NCI-H2196 treated with DMSO at 0.1 percent for 48 hours (cell line): Measurements from ENCODE around the gene OSBPL2.

Source experiments
- DNase-seq: peaks from one replicate; lab custom pipeline; 2025; ENCODE audit not compliant: unreplicated experiment; lab: John Stamatoyannopoulos, UW

OSBPL2 gene

DNA sequence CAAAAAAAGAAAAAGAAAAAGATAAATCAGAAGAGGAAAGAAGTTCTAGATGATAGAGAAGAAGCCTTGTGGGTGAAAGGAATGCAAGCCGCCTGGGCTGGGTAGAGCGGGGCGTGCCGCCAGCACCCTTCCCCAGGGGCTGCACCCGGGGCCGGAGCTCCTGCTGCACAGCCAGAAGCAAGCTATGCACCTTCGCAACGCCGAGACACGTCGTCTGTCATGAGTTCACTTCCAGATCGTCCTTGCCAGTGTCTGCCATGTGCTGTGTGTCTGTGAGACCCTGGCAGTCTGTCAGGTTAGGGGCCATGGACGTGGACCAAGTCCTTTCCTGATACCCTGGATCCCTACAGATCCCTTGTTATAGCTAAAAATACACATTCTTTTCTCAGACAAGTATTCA is 38.9 kb downstream of the OSBPL2 start:
- no peak for DNase-seq

DNA sequence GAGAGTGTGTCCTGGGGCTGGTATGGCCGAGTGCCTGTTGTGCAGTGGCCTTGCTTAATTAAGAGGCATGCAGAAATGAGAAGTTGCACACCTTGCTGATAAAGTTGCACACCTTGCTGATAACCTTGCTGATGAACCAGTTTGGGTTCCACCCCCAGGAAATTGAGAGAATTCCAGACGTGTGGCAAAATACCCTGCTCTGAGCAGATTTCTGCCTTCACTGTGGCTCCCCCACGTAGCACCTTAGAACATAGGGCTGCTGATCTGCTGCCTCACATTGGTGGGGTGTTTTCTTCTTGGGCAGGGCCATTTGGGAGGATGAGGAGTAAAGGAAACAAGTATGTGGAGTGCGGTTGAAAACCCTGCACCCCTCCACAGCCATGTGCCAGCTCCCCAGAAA is 42.0 kb downstream of the OSBPL2 start:
- DNase-seq: no peak

DNA sequence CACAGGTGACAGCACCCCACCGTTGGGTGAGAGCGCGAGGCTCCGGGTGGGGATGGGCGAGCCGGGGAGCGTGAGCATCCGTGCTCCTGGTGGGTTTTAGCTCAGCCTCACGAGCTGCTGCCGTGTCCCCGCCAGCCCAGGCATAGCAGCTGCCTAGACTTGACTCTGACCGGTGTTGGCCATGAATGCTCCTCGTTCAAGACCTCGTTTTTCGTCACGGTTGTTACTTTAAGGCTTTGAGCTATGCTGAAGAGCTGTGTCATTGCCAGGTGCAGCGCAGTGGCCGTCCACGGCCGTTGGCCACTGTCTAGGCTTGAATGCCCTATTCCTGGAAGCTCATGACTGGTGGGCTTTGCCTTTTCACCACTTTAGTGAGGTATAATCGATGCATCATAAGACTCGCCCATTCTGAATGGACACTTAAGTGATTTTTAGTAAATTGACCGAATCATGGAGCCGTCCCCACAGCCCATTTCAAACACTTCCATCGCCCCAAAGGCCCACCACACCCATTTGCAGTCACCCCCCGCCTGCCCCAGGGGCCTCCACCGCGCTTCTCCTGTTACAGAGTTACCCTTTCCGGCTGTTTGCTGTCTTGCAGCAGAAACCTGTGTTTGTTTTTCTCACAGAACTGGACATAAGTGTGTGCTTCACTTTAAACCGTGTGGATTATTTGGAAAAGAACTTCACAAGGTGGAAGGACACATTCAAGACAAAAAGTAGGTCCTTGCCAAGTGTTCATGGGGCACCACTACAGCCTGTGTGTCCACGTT is 43.0 kb downstream of the OSBPL2 start:
- no peak for DNase-seq

DNA sequence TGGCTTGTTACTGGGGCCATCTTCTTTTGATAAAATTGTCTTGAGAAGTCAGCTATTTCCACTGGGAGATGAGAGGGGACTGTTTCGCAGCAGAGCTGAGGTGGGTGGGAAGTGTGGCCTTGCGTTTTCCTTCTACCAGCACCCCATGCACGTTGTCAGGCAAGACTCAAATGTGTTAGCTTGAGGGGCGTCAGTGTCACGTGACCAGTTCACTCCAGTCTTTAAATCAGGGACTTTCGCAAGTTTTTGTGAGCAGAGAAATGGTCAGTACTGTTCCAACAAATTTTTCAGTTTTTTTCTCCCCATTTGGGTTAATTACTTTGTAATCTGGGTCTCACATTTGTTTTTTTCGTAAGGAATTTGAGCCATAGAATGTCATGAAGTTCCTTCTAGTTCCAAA is 43.8 kb downstream of the OSBPL2 start:
- DNase-seq: no peak

DNA sequence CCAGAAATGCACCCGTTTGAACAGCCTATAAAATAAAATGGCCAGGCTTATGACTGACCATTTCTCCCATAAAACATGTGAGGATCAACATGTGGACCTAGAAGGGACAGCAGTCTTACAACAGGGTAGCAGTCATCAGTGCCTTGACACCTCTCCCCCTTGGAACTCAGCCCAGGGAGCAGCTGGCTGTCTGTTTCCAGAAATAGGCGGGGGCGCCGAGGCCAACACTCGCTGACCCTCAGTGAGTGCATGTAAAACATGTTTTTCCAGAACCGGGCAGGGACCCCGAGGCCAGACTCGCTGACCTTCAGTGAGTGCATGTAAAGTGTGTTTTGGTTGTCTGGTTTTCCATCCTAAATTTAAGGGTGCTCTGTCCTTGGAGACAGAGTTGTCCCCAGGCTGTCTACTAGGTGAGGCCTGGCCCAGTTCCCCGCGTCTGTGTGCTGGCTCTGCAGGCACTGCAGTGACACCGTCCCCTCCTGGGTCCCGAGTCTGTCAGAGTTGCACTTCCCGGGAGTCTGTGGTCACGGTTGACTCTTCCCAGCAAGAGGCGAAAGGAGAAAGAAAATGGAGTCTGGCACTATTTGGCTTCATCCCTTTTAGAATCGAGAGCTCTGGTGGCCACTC is 44.7 kb downstream of the OSBPL2 start:
- no peak for DNase-seq

DNA sequence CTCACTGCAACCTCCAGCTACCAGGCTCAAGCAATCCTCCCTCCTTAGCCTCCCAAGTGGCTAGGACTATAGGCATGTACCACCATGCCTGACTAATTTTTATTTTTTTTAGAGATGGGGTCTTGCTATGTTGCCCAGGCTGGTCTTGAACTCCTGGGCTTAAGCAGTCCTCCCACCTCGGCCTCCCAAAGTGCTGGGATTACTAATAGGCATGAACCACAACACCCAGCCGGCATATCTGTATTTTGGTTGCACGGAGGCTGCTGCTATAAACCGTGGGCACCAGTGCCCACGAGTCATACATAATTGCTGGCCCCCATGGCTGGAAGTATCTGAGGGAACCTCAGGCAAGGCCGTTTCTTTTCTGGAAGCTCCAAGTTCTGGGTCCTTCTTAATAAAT is 46.1 kb downstream of the OSBPL2 start:
- no peak for DNase-seq

DNA sequence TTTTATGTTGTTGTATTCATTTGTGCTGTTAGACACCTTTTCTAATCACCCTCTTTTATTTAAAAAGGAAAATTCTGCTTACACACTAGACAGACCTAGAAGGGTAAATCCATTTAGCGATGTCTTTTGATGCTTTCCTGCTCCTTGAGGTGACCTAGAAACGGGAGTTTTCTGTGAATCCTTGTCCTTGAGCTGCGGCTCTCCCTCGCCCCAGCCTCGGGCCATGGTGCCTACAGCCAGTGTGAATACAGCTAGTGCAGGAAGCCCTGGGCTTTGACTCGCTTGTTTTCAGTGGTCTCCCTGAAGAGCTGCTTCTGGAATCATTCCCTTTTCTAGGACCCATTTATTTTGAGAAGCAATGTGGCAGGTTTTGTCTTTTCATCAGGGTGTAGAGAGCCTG is 46.8 kb downstream of the OSBPL2 start:
- DNase-seq: no peak

DNA sequence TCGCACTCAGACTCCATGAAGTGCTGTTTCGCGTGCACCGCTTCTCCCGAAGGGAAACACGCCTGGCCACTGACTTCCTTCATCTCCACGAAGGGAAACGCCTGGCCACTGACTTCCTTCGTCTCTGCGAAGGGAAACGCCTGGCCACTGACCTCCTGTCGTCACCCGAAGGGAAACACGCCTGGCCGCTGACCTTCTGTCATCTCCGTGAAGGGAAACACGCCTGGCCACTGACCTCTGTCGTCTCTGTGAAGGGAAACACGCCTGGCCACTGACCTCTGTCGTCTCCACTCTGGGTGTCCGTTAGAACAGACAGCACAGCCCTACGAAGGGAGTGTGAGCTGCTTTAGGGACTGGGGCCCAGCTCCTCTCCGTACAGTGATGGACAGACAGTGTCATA is 47.4 kb downstream of the OSBPL2 start:
- DNase-seq: no peak

DNA sequence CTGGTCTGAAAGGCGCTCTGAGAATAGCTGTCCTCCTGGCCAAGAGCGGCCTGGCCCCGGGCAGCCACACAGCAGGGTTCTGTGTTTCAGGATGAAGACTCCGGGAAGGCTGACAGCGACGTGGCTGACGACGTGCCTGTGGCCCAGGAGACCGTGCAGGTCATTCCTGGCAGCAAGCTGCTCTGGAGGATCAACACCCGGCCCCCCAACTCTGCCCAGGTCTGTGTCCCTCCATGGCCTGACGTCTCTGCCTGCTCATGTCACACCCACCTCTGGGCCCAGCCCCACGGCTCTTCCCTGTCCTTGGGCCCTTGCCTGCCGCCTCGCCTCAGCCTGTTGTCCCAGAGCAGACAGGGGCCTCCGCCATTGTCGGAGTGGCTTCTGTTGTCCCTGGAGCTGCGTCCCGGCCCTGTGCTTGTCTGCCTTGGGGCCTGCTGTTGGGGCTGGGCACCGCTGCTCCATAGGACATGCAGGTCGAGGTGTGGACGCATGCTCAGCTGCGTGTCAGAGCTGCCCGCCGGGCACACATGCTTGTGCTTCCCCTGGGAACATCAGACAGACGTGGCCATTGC is 48.3 kb downstream of the OSBPL2 start:
- DNase-seq: no peak

DNA sequence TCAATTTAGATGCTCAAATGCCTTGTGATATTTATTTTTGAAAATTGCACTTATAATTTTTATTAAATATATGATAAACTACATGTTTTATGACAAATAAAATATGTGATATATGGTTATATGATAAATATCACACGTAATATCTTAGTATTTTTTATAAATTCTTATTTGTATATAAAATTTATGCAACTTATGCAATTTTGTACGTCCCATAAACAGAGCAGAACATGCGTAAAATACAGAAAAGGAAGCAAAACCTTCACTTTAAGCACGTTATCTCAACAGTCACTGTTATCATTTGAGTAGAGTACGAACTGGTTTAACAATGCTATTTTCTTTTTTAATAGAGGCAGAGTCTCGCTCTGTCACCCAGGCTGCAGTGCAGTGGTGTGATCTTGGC is 48.8 kb downstream of the OSBPL2 start:
- DNase-seq: no peak

DNA sequence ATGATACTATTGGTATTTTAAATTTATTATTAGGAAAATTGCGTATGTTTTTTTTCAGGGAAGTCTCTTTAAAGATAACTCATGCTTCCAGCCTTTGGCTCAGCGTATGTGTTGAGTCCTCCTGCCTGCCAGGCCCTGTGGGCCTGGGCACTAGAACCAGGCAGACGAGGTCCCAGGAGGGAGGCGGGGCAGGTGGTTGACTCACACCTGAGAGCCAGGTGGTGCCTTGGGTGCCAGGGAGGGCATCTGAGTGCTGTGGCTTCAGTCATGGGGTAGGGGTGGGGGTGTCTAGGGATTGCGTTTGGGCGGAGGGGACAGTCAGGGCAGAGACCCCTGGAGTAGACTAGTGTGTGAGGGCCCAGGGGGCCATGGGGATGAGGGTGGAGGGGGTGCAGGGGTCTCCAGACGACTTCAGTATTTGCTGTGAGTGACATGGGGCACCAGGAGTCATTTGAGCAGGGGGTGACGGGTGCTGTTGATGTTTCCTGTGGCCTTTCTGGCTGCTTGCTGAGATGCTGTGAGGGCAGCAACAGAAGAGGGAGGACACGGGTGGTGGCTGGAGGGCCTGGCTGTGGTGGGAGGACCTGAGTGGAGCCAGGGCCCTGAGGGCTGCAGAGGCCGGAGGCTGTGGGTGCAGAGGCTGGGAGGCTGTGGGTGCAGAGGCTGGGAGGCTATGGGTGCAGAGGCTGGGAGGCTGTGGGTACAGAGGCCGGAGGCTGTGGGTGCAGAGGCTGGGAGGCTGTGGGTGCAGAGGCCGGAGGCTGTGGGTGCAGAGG is 49.6 kb downstream of the OSBPL2 start:
- DNase-seq: no peak

DNA sequence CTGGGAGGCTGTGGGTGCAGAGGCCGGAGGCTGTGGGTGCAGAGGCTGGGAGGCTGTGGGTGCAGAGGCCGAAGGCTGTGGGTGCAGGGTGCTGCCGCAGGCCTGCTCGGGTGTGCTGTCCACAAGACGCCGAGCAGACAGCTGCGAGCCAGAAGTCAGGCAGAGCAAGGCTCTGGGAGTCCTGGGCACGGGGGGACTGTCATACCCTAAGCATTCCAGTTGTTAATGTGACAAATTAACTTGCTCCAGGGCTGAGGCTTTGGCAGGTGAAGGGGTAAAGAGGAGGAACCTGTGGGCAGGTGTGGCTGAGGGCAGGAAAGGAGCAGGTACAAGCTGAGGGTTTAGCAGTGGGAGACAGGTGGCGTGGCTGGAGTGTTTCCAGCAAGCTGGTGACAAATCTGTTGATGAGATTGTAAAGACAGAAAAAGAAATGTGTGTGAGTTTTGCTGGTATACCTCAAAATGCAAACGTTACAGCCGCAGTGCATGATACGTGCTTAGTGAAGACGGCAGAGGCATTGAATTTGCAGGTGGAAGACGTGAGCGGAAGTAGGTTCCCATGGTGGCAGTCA is 50.3 kb downstream of the OSBPL2 start:
- DNase-seq: no peak

DNA sequence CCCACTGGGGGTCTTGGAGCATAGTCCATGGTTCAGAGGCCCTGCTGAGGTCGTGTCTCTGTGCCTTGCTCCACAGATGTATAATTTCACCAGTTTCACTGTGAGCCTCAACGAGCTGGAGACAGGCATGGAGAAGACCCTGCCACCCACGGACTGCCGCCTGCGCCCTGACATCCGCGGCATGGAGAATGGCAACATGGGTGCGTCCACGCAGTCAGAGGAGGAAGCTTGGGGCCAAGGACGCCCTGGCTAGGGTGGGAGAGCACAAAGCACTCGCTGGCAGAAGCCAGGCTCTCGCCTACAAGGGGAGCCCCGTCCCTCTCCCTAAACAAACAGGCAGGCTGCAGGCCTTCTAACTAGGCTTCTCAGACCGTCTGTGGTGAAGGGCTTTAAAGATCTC is 50.8 kb downstream of the OSBPL2 start:
- no peak for DNase-seq

DNA sequence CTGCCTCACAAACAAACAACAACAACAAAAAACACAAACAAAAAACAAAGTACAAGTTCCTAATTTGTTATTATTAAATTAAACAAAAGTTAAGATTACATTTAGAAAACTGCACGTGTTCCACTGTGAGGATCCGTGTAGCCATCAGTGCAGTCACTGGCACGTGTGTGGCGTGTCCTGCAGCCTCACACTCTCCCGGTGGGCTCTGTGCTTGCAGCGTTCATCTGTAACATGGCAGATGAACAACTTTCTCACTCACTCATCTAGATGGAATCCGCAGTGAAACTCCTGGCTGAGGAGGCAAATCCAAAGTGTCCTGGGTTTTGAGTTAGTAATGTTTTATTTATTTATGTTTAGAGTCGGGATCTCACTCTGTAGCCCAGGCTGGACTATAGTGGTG is 51.6 kb downstream of the OSBPL2 start:
- no peak for DNase-seq

DNA sequence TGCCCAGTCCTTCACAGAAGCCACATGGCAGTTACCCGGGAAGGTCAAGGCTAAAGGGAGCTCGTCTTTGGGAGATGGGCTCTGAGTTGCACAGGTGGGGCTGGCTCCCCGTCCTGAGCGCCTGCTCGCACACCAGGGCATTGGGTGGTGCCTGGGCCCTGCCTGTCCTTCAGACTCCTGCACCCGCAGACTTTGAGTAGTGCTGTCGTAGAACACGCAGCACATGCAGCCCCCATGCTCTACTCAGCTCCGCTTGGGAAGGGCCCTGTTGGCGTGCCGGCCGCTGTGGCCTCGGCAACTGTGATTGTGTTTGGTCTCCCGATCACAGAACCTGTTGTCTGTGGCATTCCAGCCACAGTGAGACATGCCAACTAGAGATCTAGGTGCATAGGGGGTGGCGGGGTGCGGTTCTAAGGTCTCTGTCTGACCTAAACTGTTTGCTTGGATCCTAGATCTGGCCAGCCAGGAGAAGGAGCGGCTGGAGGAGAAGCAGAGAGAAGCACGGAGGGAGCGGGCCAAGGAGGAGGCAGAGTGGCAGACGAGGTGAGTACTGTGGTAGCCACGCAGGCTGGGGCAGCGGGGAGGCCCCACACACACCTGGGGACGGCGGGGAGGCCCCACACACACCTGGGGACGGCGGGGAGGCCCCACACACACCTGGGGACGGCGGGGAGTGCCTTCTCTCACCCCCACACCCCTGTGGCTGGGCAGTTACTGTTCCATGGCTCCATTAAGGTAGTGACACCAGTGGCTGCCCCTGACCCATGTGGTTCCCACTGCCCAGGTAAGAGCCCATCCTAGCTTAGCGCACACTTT is 53.1 kb downstream of the OSBPL2 start:
- DNase-seq: no peak

DNA sequence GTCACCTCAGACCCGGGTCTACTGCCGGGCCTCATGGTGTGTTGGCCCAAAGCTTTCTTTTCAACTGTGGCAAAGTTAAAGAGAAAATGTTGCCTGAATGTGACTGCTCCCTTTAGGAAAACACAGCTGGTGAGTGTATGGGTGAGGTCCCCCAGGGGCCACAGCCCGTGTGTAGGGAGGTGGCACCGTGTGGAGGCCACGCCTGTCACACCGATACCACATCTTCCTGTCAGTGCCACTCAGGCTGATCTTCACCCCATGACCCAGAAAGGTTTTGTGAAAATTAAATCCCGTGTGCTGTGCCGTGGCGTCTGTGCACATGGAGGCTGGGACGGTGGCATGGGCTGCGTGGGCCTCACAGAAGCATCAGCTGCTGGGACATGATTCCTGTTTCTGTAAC is 53.8 kb downstream of the OSBPL2 start:
- no peak for DNase-seq

DNA sequence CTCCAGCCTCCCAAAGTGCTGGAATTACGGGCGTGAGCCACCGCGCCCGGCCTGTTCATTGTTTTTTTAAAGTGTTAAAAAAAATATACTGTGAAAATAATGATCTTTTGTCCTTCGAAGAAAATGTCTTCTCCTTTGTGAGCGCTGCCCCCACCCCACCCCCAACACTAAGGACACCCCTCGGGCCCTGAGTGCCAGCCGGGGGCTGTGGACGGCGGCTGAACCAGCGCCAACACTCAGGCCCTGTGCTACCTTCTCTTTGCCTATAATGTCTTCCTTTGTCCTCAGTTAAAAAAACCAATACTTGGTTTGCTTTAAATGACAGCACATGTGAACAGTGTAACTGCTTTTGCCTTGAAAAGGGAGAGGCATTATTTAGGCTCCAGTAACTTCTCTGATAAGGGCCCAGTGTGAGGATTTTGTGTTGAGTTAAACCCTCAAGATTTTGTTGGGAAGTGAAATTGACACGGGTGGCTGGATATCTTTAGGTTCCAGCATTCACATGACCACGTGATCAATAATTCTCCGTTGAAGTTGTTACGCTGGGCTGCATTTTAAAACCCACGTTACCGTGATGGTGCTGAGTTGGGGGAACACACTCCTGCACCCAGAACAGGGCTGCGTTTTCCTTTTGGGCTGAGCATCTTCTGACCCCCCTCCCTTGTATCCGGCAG is 54.9 kb downstream of the OSBPL2 start:
- no peak for DNase-seq

DNA sequence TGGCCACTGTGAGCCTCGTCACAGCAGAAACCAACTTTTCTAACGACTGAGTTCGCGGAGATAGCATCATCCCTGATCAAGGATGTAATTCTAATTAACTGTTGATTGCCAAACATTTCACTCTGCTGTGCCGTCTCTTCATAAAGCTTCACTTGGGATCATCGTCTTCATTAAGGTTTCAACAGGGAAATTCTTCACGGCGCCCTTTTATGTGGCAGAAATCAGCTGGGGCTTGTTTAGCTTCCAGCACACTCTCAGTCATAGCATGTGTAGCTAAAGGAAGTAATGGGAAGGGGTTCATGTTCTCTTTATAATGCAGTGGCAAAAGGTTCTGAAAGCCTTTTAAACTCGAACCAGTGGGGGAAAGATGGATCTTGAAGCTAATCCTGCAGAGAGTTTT is 55.6 kb downstream of the OSBPL2 start:
- DNase-seq: no peak

DNA sequence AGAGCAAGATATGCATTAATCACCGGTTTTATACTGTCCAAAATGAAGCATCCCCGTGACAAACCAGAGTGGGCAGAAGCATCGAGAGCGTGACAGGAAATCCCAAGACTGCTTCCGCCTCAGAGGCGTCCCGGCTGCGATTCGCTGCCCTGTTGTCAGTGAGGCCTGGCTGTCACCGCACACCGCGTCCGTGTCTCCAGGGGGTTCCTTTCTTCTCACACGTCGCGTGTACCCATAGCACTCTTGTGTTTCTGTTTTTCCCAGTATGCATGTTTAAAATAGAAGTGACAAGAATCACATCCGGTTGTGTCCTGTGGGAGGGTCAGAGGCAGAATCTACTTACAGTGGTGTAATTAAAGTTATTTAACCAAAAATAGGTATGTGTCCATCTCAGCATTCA is 56.2 kb downstream of the OSBPL2 start:
- DNase-seq: no peak
